Activated gamma-delta T cell (primary cell): ENCODE measurements around the gene GLI2.

ENCODE experiments used
- DNase-seq: peaks from one replicate; lab custom pipeline; 2025; lab: John Stamatoyannopoulos, UW

The GLI2 gene

DNA sequence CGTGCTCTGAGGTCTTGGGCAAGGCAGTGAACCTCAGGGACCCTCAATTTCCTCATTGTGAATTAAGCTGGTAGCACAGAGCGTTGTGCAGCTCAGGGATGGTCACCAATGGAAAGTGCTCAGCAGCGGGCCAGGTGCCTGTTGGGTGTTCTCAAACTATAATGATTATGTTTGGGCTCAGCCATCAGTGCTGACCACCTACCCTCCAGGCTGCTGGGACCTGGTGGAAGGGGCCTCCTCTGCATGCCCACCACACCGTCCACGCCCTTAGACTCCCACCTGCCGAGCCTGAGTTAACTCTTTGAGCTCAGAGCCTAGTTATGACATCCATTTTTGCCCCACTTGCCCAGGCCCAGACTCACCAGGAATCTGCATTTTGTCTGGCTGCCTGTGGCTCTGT, 35.0 kb downstream of the GLI2 start:
- DNase-seq: no peak

DNA sequence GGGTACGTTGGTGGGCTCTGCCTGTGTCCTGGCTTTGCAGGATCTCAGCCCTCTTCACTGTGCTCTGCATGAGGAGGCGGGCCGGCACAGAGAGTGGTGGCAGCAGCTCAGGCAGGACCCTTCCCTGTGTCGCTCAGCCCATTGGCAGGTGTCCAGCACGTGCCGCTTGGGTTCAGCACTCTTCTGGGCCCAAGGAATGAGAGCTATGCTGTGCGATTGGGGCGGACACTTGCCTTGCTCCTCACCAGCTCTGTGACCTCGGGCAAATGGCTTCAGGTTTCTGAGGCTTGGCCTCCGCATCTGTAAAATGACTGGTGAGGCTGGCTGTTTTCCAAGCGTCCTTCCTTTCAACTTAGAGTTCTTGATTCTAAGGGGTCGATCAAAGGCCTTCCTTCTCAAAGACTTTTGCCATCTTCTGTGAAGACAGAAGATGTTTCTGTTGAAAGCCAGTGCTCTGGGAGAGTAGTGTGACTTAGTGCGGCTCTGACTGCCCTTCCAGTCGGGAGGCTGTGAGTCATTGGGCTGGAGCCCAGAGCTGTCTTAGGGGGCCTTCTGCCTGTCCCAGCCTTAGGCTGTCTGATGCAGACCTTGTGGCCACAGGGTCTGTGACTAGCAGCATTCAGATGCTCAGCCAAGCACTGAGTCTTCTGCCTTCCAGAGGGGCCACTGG, 35.6 kb downstream of the GLI2 start:
- DNase-seq: no peak

DNA sequence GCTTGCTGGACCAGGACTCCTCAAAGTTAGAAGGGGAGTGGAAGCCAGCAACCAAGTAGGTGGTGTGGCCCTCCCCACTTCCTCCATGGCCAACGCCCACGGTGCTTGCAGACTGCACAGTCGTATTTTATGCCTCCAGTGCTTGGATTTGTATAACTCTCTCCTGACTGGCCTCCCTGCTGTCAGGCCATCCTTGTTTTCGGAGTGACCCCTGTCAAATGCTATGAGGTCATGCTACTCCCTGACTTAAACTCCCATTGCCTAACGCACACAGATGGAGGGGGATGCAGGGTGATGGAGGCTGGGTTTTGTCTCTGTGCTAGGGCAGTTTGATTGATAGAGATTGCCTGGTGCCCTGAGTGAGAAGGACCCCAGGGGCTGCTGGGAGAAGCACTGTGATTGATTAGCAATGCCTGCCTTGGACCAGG, 36.1 kb downstream of the GLI2 start:
- DNase-seq: no peak

DNA sequence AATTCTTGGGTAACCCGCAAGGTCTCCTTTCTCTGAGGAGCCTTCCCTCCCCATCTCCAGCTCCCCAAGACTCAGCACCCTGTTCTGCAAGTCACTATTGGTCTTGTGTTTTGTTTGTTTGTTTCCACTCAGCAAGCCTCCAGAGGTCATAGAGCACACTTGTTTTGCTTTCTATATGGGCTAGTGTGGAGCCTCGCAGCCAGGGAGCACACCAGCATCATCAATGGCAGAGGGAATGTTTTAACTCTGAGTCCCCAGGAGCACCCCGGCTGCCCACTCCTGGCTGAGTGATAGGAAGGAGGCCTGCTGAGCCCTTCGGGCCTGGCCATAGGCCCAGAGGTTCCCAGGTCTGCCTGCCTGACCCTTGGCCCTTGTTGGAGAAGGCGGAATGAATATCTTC, 36.6 kb downstream of the GLI2 start:
- no peak for DNase-seq

DNA sequence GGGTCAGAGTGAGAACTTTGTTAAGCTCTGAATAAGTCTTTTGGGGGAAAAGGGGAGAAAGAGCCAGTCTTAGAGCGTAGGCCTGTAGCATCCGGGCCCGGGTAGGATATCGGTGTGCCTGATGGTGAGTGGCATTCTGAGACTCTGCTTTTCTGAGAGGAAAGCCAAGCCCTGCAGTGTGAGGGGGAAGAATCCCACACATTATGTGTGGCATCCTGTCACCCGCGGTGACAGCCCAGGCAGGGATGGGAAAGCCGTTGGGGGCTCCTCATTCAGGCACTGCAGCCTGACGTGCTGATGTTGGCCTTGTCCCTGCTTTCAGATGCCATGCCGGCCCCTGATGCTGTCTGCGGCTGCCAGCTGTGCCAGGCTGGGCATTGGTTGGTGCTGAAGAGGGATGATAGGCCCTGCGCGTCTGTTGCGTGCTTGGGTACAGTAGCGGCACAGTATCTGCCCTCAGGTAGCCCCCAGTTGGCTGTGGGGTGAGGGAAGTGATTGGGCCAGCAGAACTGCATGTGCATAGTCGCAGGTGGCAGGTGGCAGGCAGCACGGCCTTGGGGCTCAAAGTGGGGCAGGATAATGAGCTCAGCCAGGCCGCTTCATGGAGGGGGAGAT, 37.6 kb downstream of the GLI2 start:
- DNase-seq: no peak

DNA sequence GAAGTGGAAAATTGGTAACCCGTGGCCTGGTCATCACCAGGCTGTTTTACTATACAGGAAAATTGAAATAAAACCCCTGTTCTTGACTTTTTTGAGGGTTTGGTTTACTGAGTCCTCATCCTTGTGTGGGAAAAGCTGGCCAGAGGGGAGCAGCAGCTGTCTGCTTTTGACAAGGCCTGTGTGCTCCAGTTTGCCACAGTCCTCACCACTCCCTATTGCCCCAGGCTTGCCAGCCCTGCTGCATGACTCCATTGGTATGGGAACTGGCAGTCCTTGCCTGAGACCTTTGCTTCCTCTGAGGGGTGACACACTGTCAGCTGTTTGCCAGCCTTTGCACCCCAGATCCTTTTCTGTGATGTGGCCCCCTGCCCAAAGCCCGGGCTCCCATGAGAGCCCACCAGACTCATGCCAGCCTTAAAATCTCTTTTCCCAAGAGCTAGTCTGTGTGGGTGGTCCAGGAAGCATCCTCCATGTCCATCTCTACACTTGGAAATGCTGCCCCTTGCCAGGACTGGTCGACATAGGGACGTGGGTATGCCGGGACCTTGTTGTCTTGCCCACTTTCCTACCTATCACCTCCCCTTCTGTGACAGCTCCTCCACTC, 39.0 kb downstream of the GLI2 start:
- no peak for DNase-seq

DNA sequence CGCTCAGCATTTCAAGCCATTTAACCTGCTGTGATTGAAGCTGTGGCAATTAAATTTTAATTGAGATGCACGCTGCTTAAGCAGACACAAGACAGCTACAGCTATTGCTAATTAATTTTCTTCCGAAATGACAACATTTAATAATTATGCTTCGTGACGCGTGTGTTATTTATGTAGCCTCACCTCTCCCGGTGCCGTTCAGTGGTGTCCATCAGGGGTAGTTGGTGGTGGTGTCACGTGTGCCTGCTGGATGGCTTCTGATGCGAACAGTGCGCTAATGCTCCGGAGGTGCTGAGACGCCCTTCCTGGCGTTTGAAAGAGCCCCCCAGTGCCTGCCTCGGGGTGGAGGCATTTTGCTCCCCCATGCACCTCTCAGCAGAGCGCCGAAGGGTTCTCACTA, 39.5 kb downstream of the GLI2 start:
- no peak for DNase-seq

DNA sequence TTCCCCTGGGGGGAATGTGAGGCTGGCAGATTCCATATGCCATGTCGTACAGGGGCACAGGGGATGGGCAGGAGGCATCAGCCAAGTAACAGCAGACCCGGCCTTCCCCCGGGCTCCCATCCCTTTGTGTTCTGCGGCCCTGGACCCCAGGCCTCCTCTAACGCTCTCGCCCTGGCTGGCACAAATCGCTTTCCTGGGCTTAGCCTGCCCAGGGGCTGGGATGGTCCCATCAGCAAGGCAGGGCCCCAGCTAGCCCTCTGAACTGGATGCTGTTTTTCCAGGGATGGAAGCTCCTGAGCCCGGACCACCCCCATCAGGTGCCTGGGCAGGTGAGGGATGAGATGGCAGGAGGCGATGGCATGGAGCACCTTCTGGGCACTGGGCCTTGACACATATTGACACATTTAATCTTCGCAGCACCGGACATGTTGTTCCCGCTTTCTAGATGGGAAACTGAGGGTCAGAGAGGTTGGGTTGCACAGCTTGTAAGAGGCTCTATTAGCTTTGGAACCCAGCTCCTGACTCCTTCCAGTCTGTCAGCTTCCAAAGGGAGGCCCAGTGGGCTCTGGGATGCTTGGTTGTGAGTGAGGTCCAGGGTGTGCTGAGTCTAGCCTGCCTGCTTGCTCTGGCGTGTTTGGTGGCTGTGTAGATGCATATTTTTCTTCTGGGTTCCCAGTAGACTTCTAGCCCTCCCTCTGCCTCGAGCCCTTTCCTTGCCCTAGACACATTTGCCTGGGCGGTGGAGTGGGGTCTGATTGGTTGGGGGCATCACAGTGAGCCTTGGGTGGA, 40.3 kb downstream of the GLI2 start:
- no peak for DNase-seq

DNA sequence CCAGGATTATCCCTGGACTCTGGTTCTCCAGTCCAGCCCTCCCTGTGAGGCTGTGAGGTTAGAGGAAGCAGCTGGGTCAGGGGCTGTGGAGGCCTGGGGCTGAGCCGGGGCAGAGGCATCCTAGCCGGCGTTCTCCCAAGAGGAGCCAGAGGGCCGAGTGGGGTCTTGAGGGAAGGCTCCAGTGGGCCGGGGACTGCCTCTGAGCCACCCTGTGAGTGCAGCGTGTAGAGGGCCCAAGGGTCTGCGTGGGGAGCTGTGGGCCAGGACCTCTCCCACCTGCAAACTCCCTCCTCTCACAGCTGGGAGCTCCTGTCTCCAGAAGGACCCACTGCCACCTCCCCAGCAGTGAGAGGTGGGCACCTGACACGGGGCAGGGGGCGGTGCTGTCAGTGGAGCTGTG, 41.0 kb downstream of the GLI2 start:
- DNase-seq: no peak

DNA sequence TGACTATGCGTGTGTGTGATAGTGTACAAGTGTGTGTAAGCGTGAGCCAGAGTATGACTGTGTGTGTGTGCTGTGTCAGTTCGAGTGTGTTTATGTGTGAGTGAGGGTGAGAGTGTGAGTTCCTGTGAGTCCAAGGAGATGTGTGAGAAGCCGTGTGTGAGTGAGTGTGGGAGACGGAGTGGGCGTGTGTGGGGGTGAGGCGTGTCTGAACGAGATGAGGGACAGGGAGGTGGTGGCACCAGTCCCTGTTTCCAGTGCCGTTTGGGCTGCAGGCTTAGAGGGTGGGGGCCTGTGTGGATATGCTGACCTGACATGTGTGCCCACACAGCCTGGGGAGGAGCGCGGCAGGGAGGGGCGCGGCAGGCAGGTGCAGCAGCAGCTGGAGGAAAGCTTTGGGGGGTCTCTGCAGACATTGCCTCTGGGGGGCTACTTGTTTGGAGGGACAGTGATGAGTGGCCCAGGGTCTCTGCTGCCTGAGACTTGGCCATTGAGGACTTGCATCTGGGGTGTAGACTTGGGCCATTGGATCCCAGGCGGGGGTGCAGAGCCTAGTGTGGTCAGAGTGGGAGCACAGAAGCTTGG, 41.6 kb downstream of the GLI2 start:
- no peak for DNase-seq

DNA sequence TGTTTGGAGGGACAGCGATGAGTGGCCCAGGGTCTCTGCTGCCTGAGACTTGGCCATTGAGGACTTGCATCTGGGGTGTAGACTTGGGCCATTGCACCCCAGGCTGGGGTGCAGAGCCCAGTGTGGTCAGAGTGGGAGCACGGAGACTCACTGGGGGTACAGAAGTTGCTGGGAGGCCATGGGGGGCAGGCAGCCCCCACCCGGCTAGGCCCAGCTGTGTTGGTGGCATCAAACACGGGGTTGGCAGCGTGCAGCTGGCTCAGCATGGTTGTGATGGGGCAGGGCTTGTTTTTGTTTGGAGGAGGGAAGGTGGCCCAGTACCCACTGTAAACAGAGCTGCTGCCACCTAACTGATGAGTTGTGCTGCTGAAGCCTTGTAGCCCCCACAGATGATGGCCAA, 42.1 kb downstream of the GLI2 start:
- no peak for DNase-seq

DNA sequence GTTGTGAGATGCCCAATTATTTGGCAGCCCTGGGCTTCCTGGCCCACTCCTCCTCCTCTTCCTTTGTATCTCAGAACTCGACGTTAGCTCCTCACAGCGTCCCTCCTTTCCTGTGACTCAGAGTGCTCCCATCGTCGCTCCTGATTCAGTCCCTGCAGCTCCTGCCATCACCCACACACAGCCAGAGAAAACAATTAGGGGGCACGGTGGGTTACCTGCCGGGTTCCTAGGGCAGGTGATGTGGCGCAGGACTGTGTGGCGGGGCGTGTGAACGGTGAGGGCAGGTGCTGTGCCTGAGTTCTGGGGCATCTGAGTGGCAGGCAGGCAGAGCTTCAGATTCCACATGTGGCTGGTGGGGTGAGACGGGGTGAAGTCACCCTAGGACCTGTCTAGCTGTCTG, 42.6 kb downstream of the GLI2 start:
- DNase-seq: no peak

DNA sequence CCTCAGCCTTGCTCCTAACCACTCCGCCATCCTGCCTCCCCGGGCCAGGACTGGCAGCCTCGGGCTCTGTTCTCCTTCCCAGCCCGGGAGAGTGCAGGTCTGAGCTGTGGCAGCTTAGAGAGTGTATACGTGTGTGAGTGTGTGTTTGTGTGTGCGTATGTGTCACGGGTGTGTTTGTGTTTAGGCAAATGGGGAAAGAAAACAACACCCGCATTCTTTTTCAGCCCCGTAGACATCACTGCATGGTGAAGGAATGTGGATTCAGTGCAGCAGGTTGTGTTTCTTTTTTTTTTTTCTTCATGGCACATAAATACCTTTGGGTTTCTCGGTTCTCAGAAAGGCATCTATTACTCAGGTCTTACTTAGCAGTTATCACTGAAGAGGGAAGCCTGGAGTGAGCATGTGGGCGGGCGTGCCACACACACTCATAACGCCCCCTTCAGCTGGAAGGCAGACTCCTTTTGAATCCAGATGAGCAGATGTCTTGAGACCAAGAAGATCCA, 44.2 kb downstream of the GLI2 start:
- no peak for DNase-seq

DNA sequence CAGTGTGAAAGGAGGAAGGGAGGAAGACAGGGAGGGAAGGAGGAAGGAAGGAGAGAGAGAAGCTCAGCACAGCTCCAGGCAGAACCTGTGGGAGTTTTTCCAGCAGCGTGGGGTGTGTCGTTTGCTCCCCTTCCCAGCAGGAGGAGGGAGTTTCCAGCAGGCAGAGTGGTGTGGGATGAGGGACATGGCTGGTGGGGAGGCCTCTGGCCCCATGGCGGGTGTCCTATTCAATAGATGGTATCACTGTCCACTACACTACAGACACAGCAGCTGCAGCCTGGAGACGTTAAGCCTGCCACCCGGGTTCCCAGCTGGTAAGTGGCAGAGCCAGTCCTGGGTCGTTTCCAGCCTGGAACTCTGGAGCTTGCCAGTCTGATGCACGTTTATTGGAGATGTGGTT, 44.7 kb downstream of the GLI2 start:
- DNase-seq: no peak

DNA sequence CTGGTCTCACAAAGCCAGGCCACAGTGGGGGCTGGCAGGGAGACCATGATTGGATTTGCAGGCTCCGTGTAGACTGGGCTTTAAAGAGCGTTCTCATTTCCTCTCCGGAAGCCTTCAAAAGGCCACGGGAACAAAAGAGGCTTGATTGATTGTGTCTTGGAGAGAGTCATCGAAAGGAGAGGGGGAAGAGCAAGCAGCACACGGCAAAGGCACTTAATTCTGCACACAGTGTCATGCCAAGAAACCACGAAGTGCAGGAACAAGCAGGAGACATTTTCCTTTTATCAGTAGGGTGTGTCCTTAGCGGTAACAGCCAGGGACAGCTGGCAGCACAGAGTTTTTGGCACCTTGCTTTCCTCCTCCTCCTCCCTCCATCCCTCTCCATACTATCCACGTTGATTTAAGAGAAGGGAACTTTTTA, 47.7 kb downstream of the GLI2 start:
- DNase-seq: no peak

DNA sequence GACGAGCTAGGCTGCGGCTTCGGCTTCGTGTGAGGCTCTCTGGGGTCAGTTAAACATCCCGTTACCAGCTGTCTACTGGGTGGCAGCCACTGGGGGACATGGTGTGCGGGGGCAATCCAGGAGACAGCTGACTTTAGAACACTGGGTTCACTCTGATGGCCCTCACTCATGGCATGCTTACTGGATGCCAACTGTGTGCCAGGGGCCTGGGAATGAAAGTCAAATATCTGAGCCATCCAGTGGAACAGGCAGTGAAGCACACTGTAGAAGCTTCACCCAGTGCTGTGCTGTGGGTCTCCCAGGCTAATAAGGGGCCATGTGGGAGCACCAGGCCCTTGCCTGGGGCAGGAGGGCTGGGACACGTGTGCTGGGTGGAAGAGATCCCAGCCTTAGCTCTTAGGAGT, 48.3 kb downstream of the GLI2 start:
- no peak for DNase-seq
